Central memory CD4-positive, alpha-beta T cell (primary cell): ENCODE results near the gene ANAPC10.
A peak's percentile ranks its signal among the peaks of the same experiment; 100 is the strongest.
"Not testable (repeated sequence)": the region's sequence is repeated elsewhere in the genome, so short reads cannot be mapped to it uniquely, and the experiment has no call there.

Experiments used
- DNase-seq: peaks from one replicate; pipeline ENCODE4 v3.0.0; 2022

ANAPC10 gene

GRCh38 chr4:145069361-145069760, 28.6 kb downstream of the ANAPC10 start:
- DNase-seq: no peak

GRCh38 chr4:145066063-145066501, 31.9 kb downstream of the ANAPC10 start:
- DNase-seq: no peak

- DNase-seq: peak; percentile 26
Measured at GRCh38 chr4:145061318-145061920, 36.6 kb downstream of the ANAPC10 start.

GRCh38 chr4:145058256-145058655, 39.7 kb downstream of the ANAPC10 start:
- no peak for DNase-seq

GRCh38 chr4:145056325-145057130, 41.5 kb downstream of the ANAPC10 start:
- DNase-seq: no peak

- no peak for DNase-seq
Measured at GRCh38 chr4:145055533-145056257, 42.3 kb downstream of the ANAPC10 start.

GRCh38 chr4:145049241-145049640, 48.8 kb downstream of the ANAPC10 start:
- DNase-seq: no peak

GRCh38 chr4:145048817-145049216, 49.2 kb downstream of the ANAPC10 start:
- DNase-seq: no peak

- DNase-seq: no peak
Measured at GRCh38 chr4:145047151-145047550, 50.8 kb downstream of the ANAPC10 start.

GRCh38 chr4:145045180-145045579, 52.8 kb downstream of the ANAPC10 start:
- no peak for DNase-seq

- DNase-seq: no peak
Measured at GRCh38 chr4:145044341-145044740, 53.7 kb downstream of the ANAPC10 start.

- no peak for DNase-seq
Measured at GRCh38 chr4:145043306-145043705, 54.7 kb downstream of the ANAPC10 start.

GRCh38 chr4:145042601-145043285, 55.3 kb downstream of the ANAPC10 start:
- DNase-seq: no peak

- DNase-seq: no peak
Measured at GRCh38 chr4:145041378-145041777, 56.6 kb downstream of the ANAPC10 start.

- DNase-seq: no peak
Measured at GRCh38 chr4:145035494-145036136, 62.4 kb downstream of the ANAPC10 start.

GRCh38 chr4:145034727-145035211, 63.2 kb downstream of the ANAPC10 start:
- no peak for DNase-seq

- no peak for DNase-seq
Measured at GRCh38 chr4:145019346-145019745, 78.7 kb downstream of the ANAPC10 start.

- no peak for DNase-seq
Measured at GRCh38 chr4:145014365-145014764, 83.6 kb downstream of the ANAPC10 start.

- no peak for DNase-seq
Measured at GRCh38 chr4:145012841-145013240, 85.2 kb downstream of the ANAPC10 start.

- no peak for DNase-seq
Measured at GRCh38 chr4:145011636-145012035, 86.4 kb downstream of the ANAPC10 start.

- DNase-seq: not testable (repeated sequence)
Measured at GRCh38 chr4:145010315-145010714, 87.7 kb downstream of the ANAPC10 start.

GRCh38 chr4:145003675-145004074, 94.3 kb downstream of the ANAPC10 start:
- DNase-seq: no peak
